NCI-H1436 treated with DMSO at 0.1 percent for 48 hours (cell line): ENCODE measurements around the gene SLC22A23.

ENCODE experiments used
- DNase-seq: peaks from one replicate; lab custom pipeline; 2025; lab: John Stamatoyannopoulos, UW

The SLC22A23 gene

DNA sequence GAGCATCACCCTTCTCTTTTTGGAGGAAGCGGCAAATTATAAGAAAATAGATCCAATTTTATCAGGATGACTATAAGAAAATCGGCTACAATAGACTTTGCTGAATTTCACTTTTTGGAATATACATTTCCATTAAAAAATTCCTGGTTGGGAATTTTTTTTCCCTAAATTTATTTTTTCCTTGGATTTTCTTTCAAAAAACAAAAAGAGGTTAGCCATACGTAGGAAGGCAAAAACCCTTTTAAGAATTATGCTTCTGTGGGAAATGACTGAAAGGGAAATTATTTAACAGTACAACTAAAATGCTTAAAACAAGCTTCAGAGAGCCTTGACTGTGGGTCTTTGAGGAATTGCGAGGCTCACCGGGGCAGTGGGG lies 86.9 kb downstream of the SLC22A23 start:
- no peak for DNase-seq

DNA sequence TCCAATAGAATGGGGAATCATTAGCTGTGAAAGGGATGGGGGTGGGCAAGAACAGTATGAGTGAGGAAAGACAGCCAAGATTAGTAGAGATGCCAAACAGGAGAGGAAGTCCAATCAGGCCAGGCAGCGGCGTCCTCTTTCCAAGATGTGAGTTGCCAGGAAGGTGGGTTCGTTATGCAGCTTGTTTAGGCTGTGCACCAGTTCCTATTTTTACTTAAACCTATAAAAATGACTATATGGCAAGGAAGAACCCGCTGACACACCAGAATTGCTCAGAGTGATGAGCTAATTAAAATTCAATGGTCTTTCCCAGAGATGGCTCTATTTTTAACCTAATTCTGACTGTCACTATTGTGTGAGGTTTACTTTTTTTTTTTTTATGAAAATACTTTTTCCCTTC lies 88.2 kb downstream of the SLC22A23 start:
- no peak for DNase-seq

DNA sequence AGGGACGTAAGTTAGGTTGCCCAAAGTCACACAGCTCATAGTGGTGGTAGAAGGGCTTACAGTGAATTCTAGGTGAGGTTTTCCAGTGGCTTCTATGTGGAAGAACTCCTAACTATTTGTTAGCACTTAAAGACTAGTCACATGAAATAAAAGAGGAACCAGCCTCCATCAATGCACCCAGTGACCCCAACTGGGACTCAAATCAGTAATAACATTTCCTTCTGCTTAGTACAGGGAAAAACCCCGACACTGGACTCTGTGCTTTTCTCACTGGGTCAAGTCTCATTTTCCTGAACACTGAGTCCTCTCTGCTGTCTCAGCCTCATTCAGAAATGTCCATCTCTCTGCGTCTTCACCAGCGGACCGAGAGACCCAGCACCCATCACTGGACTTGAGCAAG lies 89.2 kb downstream of the SLC22A23 start:
- DNase-seq, result no peak

DNA sequence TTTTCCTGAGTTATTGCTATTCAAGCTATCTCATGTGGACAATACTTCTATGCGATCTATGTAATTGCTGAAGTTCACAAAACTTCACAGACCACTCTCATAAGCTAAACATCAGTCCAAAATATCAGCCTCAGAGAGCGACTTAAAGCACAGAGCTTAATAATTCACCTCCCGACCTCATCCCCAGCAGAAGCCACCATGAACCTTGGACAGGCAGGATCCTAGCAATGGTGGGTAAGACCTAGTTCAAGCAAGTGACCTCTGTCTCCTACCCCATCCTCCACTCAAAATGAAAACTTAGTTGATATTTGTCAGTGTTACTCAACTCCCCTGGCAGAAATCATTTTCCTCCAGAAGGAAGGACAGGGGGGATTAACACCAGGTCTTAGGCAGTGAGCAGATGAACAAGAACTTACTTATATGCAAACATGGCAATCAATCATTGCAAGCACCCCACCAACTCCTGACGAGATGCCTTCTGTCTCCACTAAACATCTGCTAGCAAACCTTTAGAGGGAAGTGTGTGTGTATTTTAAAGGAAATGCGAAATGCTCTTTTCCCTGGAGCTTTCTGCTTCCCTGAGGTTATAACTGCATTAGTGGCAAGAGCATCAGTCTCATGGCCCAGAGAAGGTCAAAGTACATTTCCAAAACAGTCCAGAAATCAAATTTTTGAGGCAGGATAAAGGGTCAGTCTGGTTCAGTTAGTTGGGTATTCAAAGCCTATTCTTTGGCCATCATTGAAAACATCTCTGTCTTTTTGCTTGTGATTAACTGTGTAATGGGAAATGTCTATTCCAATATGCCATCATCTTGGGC lies 90.0 kb downstream of the SLC22A23 start:
- DNase-seq, result no peak

DNA sequence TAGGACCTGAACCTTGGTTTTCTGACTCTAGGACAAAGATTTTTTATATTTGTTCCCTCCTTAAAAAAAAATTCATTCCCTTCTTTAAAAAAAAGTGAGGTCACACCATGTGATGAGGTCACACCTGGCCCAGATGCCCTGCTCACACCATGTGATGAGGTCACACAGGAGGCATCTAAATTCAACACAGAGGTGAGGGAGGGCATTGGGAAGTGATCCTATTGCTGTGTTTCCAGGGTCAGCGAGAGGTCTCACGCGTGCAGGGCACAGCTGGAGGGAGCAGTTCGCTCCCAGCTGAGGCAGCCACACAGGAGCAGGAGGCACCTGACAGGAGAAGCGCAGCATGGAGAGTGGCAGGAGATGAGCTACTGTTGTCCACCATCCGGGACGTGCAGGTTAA lies 92.5 kb downstream of the SLC22A23 start:
- no peak for DNase-seq

DNA sequence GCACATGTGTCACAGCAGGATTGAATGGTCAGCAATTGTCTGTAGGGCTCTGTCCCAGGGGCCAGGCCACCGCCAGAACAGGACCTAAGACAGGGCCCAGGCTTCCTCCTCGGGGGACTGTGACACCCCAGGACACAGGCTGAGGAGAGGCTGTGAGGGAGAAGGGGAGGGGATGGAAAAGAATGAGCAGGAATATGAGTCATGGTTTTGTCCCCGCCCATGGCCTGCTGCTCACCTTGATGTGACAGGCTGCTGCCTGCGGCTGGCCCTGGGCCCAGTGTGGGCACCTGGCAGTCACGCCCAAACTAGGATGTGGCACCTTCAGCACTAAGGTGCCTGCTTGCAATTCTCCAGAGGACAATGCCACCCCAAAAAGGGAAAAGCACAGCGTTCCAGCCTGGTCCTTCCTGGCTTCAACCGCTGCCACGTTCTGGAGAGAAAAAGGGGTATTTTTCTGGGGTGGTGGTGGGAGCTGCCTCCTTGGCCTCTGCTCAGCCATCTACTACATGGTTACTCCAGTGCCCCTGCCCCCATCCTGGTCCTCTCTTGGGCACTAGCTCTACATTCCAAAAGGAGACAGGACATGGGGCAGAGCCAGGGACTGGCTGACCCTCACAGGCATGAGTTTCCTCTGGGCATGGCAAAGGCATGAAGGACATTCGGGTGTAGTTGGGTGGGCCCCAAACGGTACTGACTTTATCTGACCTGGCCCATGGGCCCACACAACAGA lies 93.4 kb downstream of the SLC22A23 start:
- no peak for DNase-seq

DNA sequence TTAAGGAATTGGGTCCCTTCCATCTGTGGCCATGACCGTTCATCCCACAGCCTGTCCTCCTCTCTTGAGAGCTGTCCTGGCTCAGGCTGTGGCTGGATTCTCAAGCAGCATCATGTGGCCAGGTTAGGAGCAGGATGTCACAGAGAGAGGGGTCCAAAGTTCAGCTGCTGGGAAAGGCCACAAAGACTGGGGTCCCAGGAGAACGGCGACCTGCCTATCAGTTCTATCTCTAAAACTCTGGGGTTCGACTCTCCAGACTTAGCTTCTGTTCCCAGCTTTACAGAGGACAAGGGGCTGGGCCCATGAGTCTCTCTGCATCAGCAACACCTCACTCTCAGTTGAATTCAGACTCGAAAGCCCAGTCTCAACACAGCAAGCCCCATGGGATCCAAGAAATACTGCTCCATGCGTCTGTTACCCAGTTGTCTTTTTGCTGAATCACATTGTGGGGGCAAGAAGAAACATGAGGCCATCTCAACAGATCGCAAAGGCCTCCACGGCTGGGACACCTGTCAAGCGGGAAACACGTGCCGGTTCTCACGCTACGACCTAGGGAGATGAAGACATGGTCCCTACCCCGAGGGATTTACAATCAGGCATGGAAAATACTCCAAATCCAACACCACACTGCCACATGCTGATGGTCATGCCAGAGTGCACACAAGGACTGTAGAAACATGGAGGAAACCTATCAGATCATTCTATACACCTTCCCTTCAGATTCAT lies 95.4 kb downstream of the SLC22A23 start:
- DNase-seq, result no peak

DNA sequence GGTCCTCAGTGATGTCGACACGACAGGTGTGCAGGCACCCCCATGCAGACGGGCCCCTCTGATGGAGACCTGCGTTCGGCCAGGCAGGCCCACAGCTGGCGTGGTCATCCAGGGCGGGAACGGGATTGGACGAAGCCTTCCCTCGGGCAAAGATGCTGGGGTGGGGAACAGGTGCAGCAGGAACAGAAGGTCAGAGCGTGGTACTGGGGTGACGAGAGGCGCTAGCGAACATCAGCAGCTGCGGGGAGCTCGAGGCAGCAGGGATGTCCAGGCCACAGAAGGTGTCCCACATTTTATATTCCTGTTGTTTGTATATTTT lies 96.2 kb downstream of the SLC22A23 start:
- no peak for DNase-seq

DNA sequence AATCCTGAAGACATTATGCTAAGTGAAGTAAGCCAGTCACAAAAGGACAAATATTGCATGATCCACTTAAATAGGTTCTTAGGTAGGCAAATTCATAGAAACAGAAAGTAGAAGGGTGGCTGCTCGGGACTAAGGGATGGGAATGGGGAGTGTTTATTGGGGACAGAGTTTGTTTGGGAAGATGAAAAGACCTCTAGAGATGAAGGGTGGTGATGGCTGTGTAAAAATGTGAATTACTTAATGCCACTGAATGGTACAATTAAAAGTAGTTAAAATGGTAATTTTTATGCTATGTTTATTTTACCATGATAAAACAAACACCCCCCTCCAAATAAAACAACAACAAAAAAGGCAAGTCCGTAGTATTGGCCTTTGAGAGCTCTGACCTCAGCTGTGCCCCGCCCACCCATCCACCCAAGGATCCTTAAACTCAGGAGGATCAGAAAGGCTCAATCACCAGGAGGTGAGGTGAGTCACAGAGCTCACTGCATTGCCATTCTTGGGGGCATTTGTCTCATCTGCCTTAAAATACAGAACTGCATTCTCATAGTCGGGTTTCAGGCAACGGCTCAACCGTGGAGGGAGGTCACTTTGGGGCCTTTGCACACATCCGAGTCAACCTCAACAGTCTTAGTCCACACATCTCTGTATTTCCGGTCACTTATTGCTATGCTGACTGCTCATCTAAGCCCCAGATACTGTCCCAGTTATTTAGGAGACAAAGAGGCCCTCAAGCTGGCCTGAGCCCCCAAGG lies 96.7 kb downstream of the SLC22A23 start:
- no peak for DNase-seq

DNA sequence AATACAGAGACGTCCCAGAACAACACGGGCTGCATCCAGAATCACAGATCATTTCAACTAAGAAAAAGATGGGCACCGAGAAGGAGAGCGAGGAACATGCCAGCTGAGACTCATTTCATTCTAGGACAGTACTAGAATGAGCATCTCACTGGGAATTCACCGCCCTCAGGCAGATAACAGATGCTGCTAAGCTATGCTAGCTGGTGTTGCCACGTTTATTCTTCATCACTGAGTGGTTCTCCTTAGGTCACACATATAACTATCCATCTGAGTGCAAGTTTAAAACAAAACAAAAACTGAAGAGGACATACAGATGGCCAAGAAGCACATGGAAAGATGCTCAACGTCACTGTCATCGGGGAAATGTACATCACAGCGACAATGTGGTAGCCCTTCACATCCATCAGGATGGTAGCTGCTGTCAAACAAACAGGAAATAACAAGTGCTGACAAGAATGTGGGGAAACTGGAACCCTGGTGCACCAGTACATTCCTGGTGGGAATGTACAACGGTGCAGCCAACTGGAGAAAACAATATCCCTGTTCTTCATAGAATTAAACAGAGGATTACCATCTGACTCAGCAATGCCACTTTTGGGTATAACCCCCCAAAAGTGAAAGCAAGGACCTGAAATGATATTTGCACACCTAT lies 97.6 kb downstream of the SLC22A23 start:
- no peak for DNase-seq

DNA sequence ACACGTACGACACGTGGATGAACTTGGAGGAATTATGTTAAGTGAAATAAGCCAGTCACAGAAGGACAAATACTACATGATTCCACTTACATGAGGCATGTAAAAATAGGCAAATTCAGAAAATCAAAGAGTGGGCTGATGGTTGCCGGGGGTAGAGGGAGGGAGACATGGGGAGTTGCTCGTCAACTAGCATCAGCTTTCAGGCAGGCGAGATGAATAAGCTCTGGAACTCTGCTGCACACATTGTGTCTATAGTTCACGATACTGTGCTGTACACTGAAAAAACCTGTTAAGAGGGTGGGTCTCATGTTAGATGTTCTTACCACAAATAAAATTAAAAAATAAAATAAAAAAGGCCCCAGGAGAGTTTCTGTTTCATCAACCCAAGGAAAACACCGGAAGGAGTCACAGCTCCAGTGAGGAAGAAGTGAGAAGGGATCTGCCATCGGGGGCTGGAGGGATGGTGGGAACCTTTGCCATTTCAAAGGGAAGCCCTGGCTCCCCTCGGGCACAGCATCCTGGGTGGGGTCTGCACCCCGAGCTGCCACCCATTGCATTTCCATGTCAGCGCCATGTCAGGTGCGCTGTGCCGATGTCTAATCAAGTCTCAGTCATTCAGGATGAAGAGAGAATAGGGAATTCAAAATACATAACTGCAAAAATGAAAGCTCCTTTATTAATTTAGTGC lies 98.3 kb downstream of the SLC22A23 start:
- DNase-seq, result no peak

DNA sequence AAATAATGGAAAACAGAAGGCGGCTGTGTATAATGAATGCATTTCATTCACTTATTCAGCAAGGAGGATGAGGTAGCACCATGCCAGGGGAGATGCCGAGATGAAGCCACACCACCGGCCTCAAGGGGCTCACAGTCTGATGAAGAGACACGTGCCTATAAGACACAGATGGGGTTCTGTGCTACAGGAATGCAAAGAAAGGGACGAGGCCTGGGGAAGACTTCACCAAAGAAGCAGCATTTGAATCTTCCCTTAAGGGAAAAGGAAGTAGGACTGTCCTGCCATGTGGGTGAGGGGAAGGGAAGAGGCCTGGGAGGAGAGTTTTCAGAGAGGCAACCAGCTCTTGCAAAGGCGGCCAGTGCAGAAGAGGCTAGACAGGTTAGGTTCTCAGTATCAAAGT lies 99.2 kb downstream of the SLC22A23 start:
- DNase-seq, result no peak

DNA sequence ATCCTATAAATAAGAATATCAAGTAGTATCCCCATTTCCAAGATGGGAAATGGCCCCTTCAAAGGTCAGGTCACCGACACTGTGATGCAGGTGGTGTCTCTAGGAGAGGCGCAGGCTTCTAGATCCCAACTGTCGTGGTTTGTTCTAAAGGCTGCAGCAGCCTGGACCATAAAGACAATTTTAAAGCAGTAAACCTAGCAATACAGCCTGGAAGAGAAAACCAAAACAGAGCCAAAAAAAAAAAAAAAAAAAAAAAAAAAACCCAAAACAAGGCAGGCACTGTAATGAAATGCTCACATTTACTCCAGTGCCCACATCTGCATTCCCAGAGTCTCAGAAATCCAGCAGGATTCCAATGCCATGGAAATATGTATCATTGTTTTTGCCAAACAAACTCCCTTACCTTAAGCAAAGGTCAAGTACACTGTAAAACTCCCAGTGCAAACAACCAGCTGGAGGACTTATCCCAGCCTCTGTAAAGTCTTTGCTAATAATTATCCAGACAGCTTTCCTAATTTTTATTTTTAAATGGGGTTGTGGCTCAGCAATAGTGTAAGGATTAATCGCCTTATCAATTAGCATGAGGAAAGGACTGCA lies 99.9 kb downstream of the SLC22A23 start:
- DNase-seq, result no peak

DNA sequence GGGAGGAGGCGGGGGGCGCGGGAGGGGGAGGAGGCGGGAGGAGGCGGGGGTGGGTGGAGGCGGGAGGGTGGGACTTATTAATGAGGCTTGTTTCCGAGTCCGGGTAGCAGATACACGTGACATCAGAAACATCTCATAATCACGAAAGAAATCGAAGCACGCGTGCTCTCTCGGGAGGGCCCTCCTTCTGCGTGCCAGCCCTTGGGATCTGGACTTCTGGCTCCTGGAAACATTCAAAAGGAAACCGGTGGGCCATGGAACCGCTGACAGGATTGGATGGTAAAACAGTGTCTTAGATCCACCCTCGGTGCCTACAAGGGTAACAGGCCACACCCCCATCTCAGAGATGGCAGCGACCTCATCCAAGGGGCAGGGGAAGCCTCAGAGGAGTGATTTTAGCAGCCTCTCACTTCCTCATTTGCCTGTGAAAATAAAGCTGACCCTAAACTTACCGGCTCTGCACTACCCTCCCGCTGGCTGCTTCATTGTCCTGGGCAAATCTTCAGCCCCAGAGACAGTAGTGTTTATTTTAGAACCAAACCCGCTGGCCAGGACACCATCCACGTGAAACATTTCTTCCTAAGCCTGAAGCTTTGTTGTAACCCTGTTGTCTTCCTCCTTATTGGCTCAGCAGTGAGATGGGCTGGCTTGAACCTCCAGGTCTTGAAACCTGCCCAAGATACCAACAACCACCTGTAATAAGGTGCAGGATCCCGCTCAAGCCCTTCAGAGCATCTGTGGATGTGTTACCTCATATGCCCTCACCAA lies 100.6 kb downstream of the SLC22A23 start:
- DNase-seq, result peak; percentile 28

DNA sequence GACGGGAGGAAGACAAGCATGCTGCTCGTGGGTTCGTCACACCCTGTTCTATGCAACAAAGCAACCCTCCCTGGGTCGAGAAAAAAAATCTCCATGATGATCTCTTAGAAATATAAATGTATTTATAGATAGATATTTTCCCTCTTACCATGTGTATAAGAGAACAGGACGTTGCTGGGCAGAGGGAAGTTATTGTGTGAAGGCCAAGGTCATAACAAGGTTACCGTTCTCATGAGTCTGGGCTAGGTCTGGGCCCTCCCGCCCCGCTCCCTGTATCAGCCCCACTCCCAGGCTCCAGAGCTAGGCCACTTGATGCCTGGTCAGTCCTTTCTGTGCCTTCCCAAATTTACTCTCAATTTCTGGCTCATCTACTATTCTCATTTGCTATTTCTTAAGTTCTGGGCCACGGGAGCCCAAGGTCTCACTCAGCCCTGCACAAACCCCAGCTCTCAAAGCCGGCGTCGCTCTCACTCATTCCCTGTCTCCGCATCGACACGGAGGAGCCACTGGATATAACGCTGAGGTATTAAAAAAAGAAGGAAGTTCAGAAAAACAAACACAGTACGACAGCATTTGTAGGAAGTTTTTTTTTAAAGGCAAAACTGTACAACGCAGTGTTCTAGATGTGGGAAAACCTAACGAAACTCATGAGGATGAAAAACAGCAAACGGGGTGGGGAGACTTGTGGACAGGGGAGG lies 101.3 kb downstream of the SLC22A23 start:
- DNase-seq, result no peak

DNA sequence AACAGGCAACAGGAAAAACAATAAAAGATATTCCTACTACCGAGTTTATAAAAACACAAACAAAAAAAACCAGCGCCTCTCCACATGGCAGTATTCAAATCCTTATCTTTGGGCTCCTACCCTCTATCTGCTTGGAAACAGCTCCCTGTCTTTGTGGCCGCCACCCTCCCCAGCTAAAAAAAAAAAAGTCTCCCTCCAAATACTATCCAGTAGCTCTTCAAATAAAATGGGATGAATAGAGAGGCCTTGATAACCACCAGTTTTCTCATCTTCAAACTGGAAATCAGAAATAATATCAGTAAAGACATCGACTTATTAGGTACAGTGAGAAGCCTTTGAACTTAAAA lies 101.9 kb downstream of the SLC22A23 start:
- no peak for DNase-seq

DNA sequence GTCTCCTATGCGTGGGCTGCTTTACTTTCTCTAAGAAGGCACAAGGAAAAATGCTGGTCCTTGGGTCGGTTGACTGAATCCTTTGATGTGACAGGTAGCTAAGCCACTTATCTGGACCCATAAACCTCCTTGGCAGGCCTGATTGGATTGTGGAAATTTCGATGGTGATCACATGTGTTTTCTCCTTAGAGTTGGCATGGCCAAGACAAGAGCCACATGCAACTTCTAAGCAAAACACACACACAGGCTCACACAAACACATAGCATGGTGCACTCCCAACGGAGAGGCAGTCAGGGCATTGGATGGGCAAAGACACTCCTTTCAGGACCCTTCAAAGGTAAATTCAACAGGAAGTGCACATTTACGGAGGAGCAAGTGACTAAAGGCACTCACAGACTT lies 102.9 kb downstream of the SLC22A23 start:
- no peak for DNase-seq

DNA sequence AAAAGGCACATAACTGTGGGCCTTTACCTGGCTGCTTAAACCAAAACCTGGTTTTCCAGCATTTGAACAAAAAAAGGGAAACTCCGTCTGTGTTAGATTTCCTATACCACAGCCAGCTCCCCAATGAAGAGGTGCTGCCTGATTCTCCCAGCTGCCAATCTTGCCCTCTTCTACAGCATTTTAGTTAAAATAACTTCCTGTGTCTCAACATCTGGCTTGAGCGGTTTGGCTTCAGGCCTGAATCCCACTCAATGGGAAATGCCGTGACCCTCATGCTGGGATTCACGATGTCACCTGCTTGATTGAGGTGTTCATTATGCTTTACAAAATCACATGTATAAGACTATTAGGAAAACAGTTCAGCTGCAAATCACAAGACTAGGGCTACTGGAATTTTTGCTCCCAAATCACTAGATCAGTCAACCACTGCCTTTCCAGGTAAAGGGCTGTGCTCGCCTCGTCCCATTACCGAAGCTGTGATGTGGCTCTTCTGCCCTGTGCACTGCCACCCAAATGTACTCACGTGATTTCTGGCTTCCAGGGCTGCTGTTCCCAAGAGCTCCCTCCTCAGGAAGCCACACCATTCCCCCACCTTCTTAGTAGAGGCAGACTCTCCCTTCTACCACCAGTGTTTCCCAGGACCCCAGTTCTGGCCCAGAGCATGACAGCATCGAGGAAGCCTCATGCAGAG lies 103.5 kb downstream of the SLC22A23 start:
- no peak for DNase-seq

DNA sequence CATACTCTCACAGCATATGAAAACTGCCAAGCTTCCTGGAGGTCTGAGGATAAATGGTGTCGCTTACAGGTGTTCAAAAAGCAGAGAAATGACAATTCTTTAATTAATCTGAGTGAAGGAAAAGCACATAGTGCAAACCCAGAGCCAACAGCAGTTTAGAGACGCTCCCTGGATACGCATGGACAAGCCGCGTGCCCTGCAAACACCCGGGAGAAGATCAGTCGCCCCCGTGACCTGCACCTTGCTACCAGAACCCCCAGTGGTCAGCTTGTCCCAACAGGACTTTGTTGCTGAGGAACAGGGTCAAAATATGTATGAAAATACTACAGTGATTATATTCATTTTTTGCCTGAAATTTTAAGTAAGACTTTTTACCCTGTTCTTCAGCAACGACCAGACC lies 104.2 kb downstream of the SLC22A23 start:
- DNase-seq, result no peak
